Upper lobe of left lung (tissue), 6 donors: ENCODE data around the gene CASP3. TPM values are rescaled to one million over a fixed set of nuclear protein-coding genes. Genes with fewer than 3 reads are reported as not detected.

Source experiments
- ATAC-seq, 2 donors: fragments of 200-7000 bp; cut with Tn5 transposase; one replicate each; pipeline ENCODE4 v1.9.1; 2022; ENCODE audit warnings: mild to moderate bottlenecking in 2 of 2, moderate library complexity in 2 of 2; ENCODE audit not compliant: low FRiP score in 2 of 2
- DNase-seq, 2 donors: peaks; one replicate each; pipeline ENCODE4 v3.0.0-alpha.2; 2019 to 2020
- H3K27ac ChIP-seq, 4 donors: fragments of 200-600 bp; sonication (generic); one replicate each; pipeline ENCODE4 v1.5.1; 2016 to 2019
- H3K27me3 ChIP-seq, 4 donors: fragments of 200-600 bp; sonication (generic); one replicate each; pipeline ENCODE4 v1.5.1; 2017 to 2019
- H3K36me3 ChIP-seq, 4 donors: fragments of 200-600 bp; sonication (generic); one replicate each; pipeline ENCODE4 v1.5.1; 2016 to 2019
- H3K4me1 ChIP-seq, 4 donors: fragments of 200-600 bp; sonication (generic); one replicate each; pipeline ENCODE4 v1.5.1; 2018 to 2019
- H3K4me3 ChIP-seq, 4 donors: fragments of 200-600 bp; sonication (generic); one replicate each; pipeline ENCODE4 v1.5.1; 2017 to 2019; ENCODE audit warnings: mild to moderate bottlenecking in 2 of 4, moderate library complexity in 1 of 4
- H3K9me3 ChIP-seq, 4 donors: fragments of 200-600 bp; sonication (generic); one replicate each; pipeline ENCODE4 v1.5.1; 2018 to 2019
- EP300 ChIP-seq, 4 donors: sonication (generic); formaldehyde crosslinking; IDR thresholded peaks; one replicate each; pipeline ENCODE4 v1.5.1; 2017; ENCODE audit warnings: antibody characterized with exemption in 4 of 4, control low read depth in 2 of 4
- POLR2A ChIP-seq, 4 donors: fragments of 450-650 bp; IDR thresholded peaks; one replicate each; pipeline ENCODE4 v1.5.1; 2016 to 2017; ENCODE audit warnings: antibody characterized with exemption in 4 of 4, mild to moderate bottlenecking in 2 of 4
- POLR2AphosphoS5 ChIP-seq, 2 donors: sonication (generic); formaldehyde crosslinking; IDR thresholded peaks; one replicate each; pipeline ENCODE4 v1.5.1; 2017; ENCODE audit warnings: antibody characterized with exemption in 2 of 2
- WGBS, 2 donors: methylation state at CpG; one replicate each; pipeline ENCODE4 v1.1.5; 2017 to 2018; 5-methylcytosine and 5-hydroxymethylcytosine counted together
- total RNA-seq, 6 donors: library from RNA; depleted of rRNA in 4 of 6; stranded (reverse); fragments of >200 nt in 4 of 6; gene quantifications; one replicate each; pipeline versions ENCODE4 v1.1.0 to v1.2.1, GENCODE V29; 2016 to 2021
- TF ChIP-seq, protein P1 (sequence below), 6 experiments: fragments of 450-650 bp in 4 of 6; fragments of 200-600 bp in 2 of 6; sonication (generic) in 2 of 6; IDR thresholded peaks; one replicate each; pipeline ENCODE4 v1.5.1; 2016 to 2019; ENCODE audit warnings: antibody characterized with exemption in 6 of 6
- donor health status: DM: no; HTN: no; CAD: no; lungs with moderate emphysema.
- donor health status: DM: no; HTN: yes; CAD: no; lungs with severe emphysema.

Gene CASP3
- total RNA-seq, 6 donors from 2014 or later: 7.0 to 25.5 (median 15.0) TPM

DNA sequence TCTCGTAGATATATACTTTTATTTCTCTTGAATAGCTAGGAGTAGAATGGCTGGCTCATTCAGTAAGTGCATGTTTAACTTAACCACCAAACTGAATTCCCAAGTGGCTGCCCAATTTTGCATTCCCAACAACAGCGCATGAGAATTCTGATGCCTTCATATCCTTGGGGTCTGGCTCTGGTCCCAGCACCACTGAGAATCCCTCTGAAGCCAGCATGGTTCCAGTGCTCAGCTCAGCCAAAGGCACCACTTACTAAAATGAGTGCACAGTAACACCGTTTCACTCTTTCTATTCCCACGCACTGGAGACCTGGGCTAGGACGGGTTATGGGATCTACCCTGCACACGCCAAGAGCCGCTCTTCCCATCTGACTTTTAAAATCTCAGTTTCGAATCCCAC is 60.4 kb downstream of the CASP3 start:
- WGBS, 2 donors: 83 to 97% methylated on average over 8 of the region's 8 CpGs
- Histone ChIP-seq H3K4me1 (no peaks in the 10 kb centered on the region), H3K27me3 (no peaks in the 10 kb centered on the region), H3K4me3 (no peak overlapping the region), H3K9me3 (no peaks in the 10 kb centered on the region), H3K27ac (no peak overlapping the region), H3K36me3 (no peaks in the 10 kb centered on the region)
- DNase-seq: no peak
- TF ChIP-seq POLR2A (IDR thresholded peaks at IDR 0.05) (no peak), POLR2AphosphoS5 (IDR thresholded peaks at IDR 0.05) (no peak), EP300 (IDR thresholded peaks at IDR 0.05) (no peak)
- TF ChIP-seq, protein P1, sequence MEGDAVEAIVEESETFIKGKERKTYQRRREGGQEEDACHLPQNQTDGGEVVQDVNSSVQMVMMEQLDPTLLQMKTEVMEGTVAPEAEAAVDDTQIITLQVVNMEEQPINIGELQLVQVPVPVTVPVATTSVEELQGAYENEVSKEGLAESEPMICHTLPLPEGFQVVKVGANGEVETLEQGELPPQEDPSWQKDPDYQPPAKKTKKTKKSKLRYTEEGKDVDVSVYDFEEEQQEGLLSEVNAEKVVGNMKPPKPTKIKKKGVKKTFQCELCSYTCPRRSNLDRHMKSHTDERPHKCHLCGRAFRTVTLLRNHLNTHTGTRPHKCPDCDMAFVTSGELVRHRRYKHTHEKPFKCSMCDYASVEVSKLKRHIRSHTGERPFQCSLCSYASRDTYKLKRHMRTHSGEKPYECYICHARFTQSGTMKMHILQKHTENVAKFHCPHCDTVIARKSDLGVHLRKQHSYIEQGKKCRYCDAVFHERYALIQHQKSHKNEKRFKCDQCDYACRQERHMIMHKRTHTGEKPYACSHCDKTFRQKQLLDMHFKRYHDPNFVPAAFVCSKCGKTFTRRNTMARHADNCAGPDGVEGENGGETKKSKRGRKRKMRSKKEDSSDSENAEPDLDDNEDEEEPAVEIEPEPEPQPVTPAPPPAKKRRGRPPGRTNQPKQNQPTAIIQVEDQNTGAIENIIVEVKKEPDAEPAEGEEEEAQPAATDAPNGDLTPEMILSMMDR (IDR thresholded peaks at IDR 0.05): no peak
- ATAC-seq: no peak

DNA sequence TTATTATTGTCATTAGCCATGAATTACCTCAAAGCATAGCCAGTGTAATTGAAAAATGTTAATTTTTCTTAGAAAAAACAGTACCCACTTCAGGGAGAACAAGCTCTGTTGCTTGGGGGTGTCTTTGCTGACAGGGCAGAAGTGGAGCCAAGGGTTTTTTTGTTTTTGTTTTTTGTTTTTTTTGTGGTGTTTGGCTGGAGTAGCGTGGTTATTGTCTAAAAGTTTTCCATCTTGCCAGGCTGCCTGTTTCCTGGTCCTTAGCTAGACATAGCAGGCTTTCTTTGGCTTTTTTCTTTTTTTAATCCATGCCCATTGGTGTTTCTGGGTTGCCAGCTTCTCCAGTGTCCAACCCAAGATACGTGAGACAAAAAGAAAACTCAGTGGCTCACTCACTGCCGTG is 61.5 kb downstream of the CASP3 start:
- no peak overlapping the region for H3K27ac ChIP-seq
- TF ChIP-seq, protein P1 (IDR thresholded peaks at IDR 0.05): no peak
- TF ChIP-seq POLR2AphosphoS5 (IDR thresholded peaks at IDR 0.05) (no peak), POLR2A (IDR thresholded peaks at IDR 0.05) (no peak), EP300 (IDR thresholded peaks at IDR 0.05) (no peak)
- WGBS, 2 donors: 71 to 77% methylated on average over 3 of the region's 3 CpGs
- H3K4me1 ChIP-seq: no peaks in the 10 kb centered on the region
- no peaks in the 10 kb centered on the region for H3K36me3 ChIP-seq
- ATAC-seq: no peak
- no peaks in the 10 kb centered on the region for H3K9me3 ChIP-seq
- no peak overlapping the region for H3K4me3 ChIP-seq
- H3K27me3 ChIP-seq: no peaks in the 10 kb centered on the region
- DNase-seq: no peak

DNA sequence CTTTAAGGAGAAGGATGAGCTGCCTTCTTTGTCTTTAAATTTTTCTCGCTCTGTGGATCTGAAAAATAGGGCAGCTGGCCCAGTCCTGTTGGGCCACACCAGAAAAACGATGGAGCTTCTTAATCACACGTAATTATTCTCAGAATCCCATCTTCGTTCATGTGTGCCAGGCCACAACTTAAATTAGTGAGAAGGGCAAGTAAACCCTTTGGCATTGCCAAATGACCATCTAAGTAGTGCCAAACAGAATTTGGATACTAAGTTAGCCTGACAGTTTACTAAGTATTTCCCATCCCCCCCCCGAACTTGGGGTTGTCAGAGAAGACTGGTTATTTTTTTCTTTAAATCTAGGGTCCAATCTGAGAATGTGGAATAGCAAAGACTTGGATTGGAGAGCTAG is 62.0 kb downstream of the CASP3 start:
- Histone ChIP-seq H3K4me1 (no peaks in the 10 kb centered on the region), H3K27me3 (no peaks in the 10 kb centered on the region), H3K4me3 (no peak overlapping the region), H3K9me3 (no peaks in the 10 kb centered on the region), H3K36me3 (no peaks in the 10 kb centered on the region), H3K27ac (no peak overlapping the region)
- DNase-seq: no peak
- WGBS, 2 donors: 89% methylated on average over 5 of the region's 5 CpGs
- ATAC-seq: no peak
- TF ChIP-seq EP300 (IDR thresholded peaks at IDR 0.05): no peak
- no peak for TF ChIP-seq POLR2A (IDR thresholded peaks at IDR 0.05)
- no peak for TF ChIP-seq POLR2AphosphoS5 (IDR thresholded peaks at IDR 0.05)
- TF ChIP-seq, protein P1 (IDR thresholded peaks at IDR 0.05): no peak

DNA sequence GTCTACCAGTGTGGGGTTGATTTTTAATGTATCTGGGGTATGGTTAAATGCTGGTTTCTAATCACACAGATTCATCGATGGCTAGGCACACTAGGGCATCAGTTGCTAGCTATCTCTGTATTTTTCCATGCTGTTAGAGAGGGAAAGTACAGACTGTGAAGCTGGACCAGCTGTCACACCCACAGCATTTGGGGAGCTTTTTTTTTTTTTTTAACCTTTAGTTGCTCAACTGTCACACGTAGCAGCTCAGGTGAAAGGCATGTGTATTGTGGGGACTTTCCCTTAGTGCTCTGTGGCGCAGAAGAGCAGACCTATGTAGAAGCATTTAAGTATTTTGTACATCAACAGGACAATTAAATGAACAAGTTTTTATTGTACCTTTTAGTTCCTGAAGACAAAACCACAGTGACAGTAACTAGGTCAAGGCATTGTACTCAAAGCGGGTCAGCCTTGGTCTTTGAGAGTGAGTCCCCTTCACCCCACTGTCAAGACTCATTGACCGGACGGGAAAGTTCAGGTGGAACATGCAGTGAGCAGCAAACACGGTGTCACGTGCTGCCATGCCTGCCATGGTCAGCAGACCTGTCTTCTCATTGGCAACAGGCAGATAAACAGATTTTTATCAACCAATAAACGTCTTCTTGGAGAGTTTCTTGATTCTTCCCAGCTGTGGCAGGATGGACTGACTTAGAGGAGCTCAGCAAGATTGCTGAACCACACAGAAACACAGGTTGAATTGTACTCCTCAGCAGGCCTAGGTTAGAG is 65.3 kb downstream of the CASP3 start:
- Histone ChIP-seq H3K4me3 (no peak overlapping the region), H3K36me3 (no peaks in the 10 kb centered on the region), H3K27me3 (no peaks in the 10 kb centered on the region), H3K4me1 (no peaks in the 10 kb centered on the region), H3K9me3 (peaks cover 0 to 7% (median 0%) of the 10 kb centered on the region in 4 donors), H3K27ac (no peak overlapping the region)
- DNase-seq (no peak), ATAC-seq (no peak)
- TF ChIP-seq POLR2A (IDR thresholded peaks at IDR 0.05) (no peak), EP300 (IDR thresholded peaks at IDR 0.05) (no peak), POLR2AphosphoS5 (IDR thresholded peaks at IDR 0.05) (no peak)
- TF ChIP-seq, protein P1 (IDR thresholded peaks at IDR 0.05): no peak
- WGBS, 2 donors: 66 to 73% methylated on average over 9 of the region's 9 CpGs

Other genes starting within 250 kb of the CASP3 start
- 10 to 100 TPM; 25.5 to 46.1 (median 41.7) TPM for gene IRF2, start 174.9 kb downstream of the CASP3 start, total RNA-seq
- 10 to 100 TPM in 5 of 6 donors, 1 to 10 TPM in 1; 7.0 to 21.0 (median 13.3) TPM for gene PRIMPOL, start 291 bp upstream of the CASP3 start, total RNA-seq
- gene CENPU, start 84.6 kb upstream of the CASP3 start, total RNA-seq: 1 to 10 TPM in 4 of 6 donors, under 1 TPM in 1, not detected in 1; 0.44 to 5.5 (median 3.5) TPM
- gene ACSL1, start 176.5 kb upstream of the CASP3 start, total RNA-seq: 100 to 1,000 TPM; 208 to 306 (median 234) TPM